Esophagus muscularis mucosa (tissue), 4 donors: ENCODE data around the gene TAF6L.

Experiments used
- EP300 ChIP-seq: sonication (generic); formaldehyde crosslinking; IDR thresholded peaks from one replicate; pipeline ENCODE4 v1.6.1; 2017; ENCODE audit warnings: antibody characterized with exemption
- POLR2A ChIP-seq: fragments of 450-650 bp; IDR thresholded peaks from one replicate; pipeline ENCODE4 v1.6.1; 2017; ENCODE audit warnings: antibody characterized with exemption, moderate library complexity, mild to moderate bottlenecking, low read depth
- POLR2AphosphoS5 ChIP-seq, 2 donors: sonication (generic); formaldehyde crosslinking; IDR thresholded peaks; one replicate each; pipeline ENCODE4 v1.6.1; 2017; ENCODE audit warnings: antibody characterized with exemption in 2 of 2
- TF ChIP-seq, protein P1 (sequence below), 3 experiments: fragments of 200-600 bp in 2 of 3; fragments of 450-650 bp in 1 of 3; sonication (generic) in 2 of 3; IDR thresholded peaks; one replicate each; pipeline ENCODE4 v1.5.1; 2017 to 2019; ENCODE audit warnings: antibody characterized with exemption in 3 of 3, mild to moderate bottlenecking in 2 of 3, moderate library complexity in 1 of 3

DNA sequence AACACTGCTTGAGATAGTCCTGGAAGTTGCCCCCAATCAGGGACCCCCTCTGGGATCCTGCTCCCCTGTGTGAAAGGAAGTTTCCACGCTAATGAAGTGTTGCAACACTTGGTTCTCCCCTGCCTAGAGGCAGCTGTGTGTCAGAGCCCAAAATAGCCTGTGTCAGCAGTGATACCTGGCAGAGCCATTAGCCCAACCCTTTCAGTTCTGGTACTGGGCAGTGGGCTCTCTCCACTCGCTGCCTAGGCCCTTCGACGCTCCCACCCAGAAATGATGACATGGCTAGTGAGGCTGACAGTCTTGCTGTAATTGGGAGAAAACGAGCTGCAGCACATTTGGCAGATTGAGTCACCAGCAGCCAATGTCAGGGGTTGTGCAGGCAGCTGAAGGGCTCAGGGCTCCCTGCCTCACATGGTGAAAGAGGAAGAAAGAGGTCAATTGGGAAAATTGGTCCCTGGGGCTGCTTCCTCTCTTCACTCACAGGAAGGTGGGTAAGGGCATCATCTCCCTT is 35.5 kb downstream of the TAF6L start:
- TF ChIP-seq POLR2AphosphoS5 (IDR thresholded peaks at IDR 0.05): peak in 1 of 2 donors; percentile 45
- TF ChIP-seq, protein P1, sequence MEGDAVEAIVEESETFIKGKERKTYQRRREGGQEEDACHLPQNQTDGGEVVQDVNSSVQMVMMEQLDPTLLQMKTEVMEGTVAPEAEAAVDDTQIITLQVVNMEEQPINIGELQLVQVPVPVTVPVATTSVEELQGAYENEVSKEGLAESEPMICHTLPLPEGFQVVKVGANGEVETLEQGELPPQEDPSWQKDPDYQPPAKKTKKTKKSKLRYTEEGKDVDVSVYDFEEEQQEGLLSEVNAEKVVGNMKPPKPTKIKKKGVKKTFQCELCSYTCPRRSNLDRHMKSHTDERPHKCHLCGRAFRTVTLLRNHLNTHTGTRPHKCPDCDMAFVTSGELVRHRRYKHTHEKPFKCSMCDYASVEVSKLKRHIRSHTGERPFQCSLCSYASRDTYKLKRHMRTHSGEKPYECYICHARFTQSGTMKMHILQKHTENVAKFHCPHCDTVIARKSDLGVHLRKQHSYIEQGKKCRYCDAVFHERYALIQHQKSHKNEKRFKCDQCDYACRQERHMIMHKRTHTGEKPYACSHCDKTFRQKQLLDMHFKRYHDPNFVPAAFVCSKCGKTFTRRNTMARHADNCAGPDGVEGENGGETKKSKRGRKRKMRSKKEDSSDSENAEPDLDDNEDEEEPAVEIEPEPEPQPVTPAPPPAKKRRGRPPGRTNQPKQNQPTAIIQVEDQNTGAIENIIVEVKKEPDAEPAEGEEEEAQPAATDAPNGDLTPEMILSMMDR (IDR thresholded peaks at IDR 0.05): no peak
- TF ChIP-seq POLR2A: no peak
- TF ChIP-seq EP300: no peak
